Measurements from ENCODE around the gene VMA21. TPM values are rescaled to one million over a fixed set of nuclear protein-coding genes. Genes with fewer than 3 reads are reported as not detected.

Gene VMA21
- total RNA-seq, 1 experiment from 2014 or later, result 117 TPM

DNA sequence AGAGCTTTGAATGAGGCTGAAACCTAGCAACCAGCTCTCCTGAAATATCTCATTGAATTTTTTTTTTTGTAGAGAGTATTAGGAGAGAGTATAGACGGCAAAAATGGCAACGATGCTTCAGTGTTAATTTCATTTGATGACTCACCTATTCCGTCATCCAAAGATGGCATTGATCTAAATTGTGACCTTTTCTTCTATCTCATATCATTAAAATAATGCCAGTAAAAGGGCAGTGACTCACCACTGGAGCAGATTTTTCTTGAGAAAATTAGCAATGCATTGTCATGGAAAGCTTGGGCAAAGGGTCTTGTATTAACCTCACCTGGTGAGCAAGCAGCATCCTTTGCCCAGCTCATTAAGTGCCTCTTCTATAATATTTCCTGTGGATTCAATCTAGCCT, 19.6 kb downstream of the VMA21 start:
- TF ChIP-seq TCF7L2 (IDR thresholded peaks at IDR 0.05; ENCODE audit: low read depth, low read length) (no peak), SIN3A (IDR thresholded peaks at IDR 0.05; ENCODE audit: borderline replicate concordance, insufficient read depth, low read depth, low read length) (no peak), POLR2AphosphoS5 (IDR thresholded peaks at IDR 0.05; ENCODE audit: low read depth, low read length) (no peak)
- TF ChIP-seq, protein P1, sequence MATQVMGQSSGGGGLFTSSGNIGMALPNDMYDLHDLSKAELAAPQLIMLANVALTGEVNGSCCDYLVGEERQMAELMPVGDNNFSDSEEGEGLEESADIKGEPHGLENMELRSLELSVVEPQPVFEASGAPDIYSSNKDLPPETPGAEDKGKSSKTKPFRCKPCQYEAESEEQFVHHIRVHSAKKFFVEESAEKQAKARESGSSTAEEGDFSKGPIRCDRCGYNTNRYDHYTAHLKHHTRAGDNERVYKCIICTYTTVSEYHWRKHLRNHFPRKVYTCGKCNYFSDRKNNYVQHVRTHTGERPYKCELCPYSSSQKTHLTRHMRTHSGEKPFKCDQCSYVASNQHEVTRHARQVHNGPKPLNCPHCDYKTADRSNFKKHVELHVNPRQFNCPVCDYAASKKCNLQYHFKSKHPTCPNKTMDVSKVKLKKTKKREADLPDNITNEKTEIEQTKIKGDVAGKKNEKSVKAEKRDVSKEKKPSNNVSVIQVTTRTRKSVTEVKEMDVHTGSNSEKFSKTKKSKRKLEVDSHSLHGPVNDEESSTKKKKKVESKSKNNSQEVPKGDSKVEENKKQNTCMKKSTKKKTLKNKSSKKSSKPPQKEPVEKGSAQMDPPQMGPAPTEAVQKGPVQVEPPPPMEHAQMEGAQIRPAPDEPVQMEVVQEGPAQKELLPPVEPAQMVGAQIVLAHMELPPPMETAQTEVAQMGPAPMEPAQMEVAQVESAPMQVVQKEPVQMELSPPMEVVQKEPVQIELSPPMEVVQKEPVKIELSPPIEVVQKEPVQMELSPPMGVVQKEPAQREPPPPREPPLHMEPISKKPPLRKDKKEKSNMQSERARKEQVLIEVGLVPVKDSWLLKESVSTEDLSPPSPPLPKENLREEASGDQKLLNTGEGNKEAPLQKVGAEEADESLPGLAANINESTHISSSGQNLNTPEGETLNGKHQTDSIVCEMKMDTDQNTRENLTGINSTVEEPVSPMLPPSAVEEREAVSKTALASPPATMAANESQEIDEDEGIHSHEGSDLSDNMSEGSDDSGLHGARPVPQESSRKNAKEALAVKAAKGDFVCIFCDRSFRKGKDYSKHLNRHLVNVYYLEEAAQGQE (IDR thresholded peaks at IDR 0.05; ENCODE audit: insufficient read depth in 1 of 2, low read depth in 2 of 2, low read length in 1 of 2), result no peak
- TF ChIP-seq, protein P2, sequence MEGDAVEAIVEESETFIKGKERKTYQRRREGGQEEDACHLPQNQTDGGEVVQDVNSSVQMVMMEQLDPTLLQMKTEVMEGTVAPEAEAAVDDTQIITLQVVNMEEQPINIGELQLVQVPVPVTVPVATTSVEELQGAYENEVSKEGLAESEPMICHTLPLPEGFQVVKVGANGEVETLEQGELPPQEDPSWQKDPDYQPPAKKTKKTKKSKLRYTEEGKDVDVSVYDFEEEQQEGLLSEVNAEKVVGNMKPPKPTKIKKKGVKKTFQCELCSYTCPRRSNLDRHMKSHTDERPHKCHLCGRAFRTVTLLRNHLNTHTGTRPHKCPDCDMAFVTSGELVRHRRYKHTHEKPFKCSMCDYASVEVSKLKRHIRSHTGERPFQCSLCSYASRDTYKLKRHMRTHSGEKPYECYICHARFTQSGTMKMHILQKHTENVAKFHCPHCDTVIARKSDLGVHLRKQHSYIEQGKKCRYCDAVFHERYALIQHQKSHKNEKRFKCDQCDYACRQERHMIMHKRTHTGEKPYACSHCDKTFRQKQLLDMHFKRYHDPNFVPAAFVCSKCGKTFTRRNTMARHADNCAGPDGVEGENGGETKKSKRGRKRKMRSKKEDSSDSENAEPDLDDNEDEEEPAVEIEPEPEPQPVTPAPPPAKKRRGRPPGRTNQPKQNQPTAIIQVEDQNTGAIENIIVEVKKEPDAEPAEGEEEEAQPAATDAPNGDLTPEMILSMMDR (IDR thresholded peaks at IDR 0.05), result no peak
- DNase-seq (ENCODE audit: low read depth, low spot score) (no peak), ATAC-seq (no peak)
- Histone ChIP-seq H3K27me3 (ENCODE audit: control insufficient read depth, insufficient read depth, low read length) (no peaks in the 10 kb centered on the region), H3K36me3 (ENCODE audit: control insufficient read depth, insufficient read depth, low read length) (no peaks in the 10 kb centered on the region), H3K27ac (ENCODE audit: low read length) (no peak overlapping the region), H3K4me3 (ENCODE audit: low read depth in 2 of 2, low read length in 2 of 2) (no peak overlapping the region), H3K4me1 (ENCODE audit: control insufficient read depth, insufficient read depth, low read length) (no peaks in the 10 kb centered on the region), H3K9me3 (ENCODE audit: control insufficient read depth, insufficient read depth, low read depth, low read length) (no peaks in the 10 kb centered on the region)
- intact Hi-C loops (cut with micrococcal nuclease; ENCODE audit: unreplicated experiment), result no loop called here
- in situ Hi-C loops (cut with HindIII; ENCODE audit: low pct_unique_long_range_greater_than_20kb, low sequenced_read_pairs), result no loop called here
- POLR2A ChIA-PET, result no interaction called here
- no TSS peak for BruUV-seq (replicated peaks)
- CTCF ChIA-PET, result no interaction called here

DNA sequence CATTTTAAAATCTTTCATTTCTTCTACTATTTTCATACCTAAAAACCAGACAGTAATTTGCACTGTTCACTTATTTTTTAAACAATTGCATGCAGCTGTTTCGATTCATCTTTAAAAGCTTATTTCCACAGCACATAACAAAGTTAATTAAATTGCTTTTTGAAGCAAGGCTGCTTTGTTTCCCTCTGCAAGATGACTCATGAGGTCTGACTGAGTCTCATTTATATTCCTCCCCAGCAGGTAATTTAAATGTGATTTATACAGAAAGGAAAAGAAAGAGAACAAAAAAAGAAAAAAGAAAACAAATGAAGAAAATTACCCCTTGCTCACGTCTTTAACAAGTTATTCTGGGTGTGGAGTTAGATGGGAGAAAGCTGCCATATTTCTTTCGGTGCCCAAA, 22.8 kb downstream of the VMA21 start:
- intact Hi-C loops (cut with micrococcal nuclease; ENCODE audit: unreplicated experiment), result no loop called here

DNA sequence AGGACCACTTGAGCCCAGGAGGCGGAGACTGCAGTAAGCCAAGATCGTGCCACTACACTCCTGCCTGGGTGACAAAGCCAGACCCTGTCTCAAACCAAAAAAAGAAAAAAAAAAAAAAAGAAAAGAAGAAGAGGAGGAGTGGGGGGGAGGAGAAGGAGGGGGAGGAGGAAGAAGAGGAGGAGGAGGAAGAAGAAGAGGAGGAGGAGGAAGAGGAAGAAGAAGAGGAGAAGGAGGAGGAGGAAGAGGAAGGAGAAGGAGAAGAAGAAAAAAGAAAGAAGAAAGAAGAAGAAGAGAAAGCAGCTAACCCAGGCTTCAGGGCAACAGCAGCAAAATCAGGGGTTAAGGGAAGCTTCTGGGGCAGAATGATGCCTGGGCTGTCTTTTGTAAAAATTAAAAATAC, 27.5 kb downstream of the VMA21 start:
- no peak for ATAC-seq
- DNase-seq (ENCODE audit: low read depth, low spot score), result no peak
- in situ Hi-C loops (cut with HindIII; ENCODE audit: low pct_unique_long_range_greater_than_20kb, low sequenced_read_pairs) (no loop called here), intact Hi-C loops (cut with micrococcal nuclease; ENCODE audit: unreplicated experiment) (no loop called here)
- H3K9me3 ChIP-seq (ENCODE audit: control insufficient read depth, insufficient read depth, low read depth, low read length), result no peaks in the 10 kb centered on the region
- H3K4me3 ChIP-seq (ENCODE audit: low read depth in 2 of 2, low read length in 2 of 2), result no peak overlapping the region
- no peaks in the 10 kb centered on the region for H3K4me1 ChIP-seq (ENCODE audit: control insufficient read depth, insufficient read depth, low read length)
- POLR2A ChIA-PET, result no interaction called here
- CTCF ChIA-PET, result interaction anchor here (0.7 kb wide), 1 partner anchor 1397 kb away, joined by 3 read pairs; no protein-coding TSS in a partner anchor
- H3K27ac ChIP-seq (ENCODE audit: low read length), result no peak overlapping the region
- H3K36me3 ChIP-seq (ENCODE audit: control insufficient read depth, insufficient read depth, low read length), result no peaks in the 10 kb centered on the region
- H3K27me3 ChIP-seq (ENCODE audit: control insufficient read depth, insufficient read depth, low read length), result no peaks in the 10 kb centered on the region
- BruUV-seq (replicated peaks), result no TSS peak
- TF ChIP-seq TCF7L2 (IDR thresholded peaks at IDR 0.05; ENCODE audit: low read depth, low read length), result no peak
- TF ChIP-seq, protein P2 (IDR thresholded peaks at IDR 0.05), result no peak
- TF ChIP-seq SIN3A (IDR thresholded peaks at IDR 0.05; ENCODE audit: borderline replicate concordance, insufficient read depth, low read depth, low read length), result no peak
- TF ChIP-seq POLR2AphosphoS5 (IDR thresholded peaks at IDR 0.05; ENCODE audit: low read depth, low read length), result no peak
- TF ChIP-seq, protein P1 (IDR thresholded peaks at IDR 0.05; ENCODE audit: insufficient read depth in 1 of 2, low read depth in 2 of 2, low read length in 1 of 2), result no peak

More for the DNA sequence above, 22.8 kb downstream of the VMA21 start:
- H3K4me1 ChIP-seq (ENCODE audit: control insufficient read depth, insufficient read depth, low read length), result no peaks in the 10 kb centered on the region
- no peak overlapping the region for H3K4me3 ChIP-seq (ENCODE audit: low read depth in 2 of 2, low read length in 2 of 2)
- no peaks in the 10 kb centered on the region for H3K9me3 ChIP-seq (ENCODE audit: control insufficient read depth, insufficient read depth, low read depth, low read length)
- BruUV-seq (replicated peaks), result no TSS peak
- H3K36me3 ChIP-seq (ENCODE audit: control insufficient read depth, insufficient read depth, low read length), result no peaks in the 10 kb centered on the region
- TF ChIP-seq TCF7L2 (IDR thresholded peaks at IDR 0.05; ENCODE audit: low read depth, low read length), result no peak
- H3K27me3 ChIP-seq (ENCODE audit: control insufficient read depth, insufficient read depth, low read length), result no peaks in the 10 kb centered on the region
- no peak overlapping the region for H3K27ac ChIP-seq (ENCODE audit: low read length)
- CTCF ChIA-PET, result no interaction called here
- ATAC-seq (no peak), DNase-seq (ENCODE audit: low read depth, low spot score) (no peak)
- POLR2A ChIA-PET, result no interaction called here
- in situ Hi-C loops (cut with HindIII; ENCODE audit: low pct_unique_long_range_greater_than_20kb, low sequenced_read_pairs), result no loop called here

Measured in Panc1 (cell line).